ENCODE measurements around the gene SETBP1.

Gene SETBP1

GRCh38 chr18:44821924-44822323 is 141.2 kb downstream of the SETBP1 start:
- no peak for DNase-seq

- no peak for DNase-seq
Observed at GRCh38 chr18:44823286-44823685, 142.6 kb downstream of the SETBP1 start.

- no peak for DNase-seq
Observed at GRCh38 chr18:44823782-44824181, 143.1 kb downstream of the SETBP1 start.

- no peak for DNase-seq
Observed at GRCh38 chr18:44824884-44825283, 144.2 kb downstream of the SETBP1 start.

- peak; percentile 46 for DNase-seq
Observed at GRCh38 chr18:44826418-44827259, 146.0 kb downstream of the SETBP1 start.

GRCh38 chr18:44828080-44828479 is 147.4 kb downstream of the SETBP1 start:
- DNase-seq: no peak

- no peak for DNase-seq
Observed at GRCh38 chr18:44830581-44830980, 149.9 kb downstream of the SETBP1 start.

GRCh38 chr18:44833786-44834185 is 153.1 kb downstream of the SETBP1 start:
- no peak for DNase-seq

- no peak for DNase-seq
Observed at GRCh38 chr18:44834867-44835469, 154.3 kb downstream of the SETBP1 start.

GRCh38 chr18:44835703-44836102 is 155.0 kb downstream of the SETBP1 start:
- no peak for DNase-seq

GRCh38 chr18:44836263-44836662 is 155.6 kb downstream of the SETBP1 start:
- no peak for DNase-seq

- no peak for DNase-seq
Observed at GRCh38 chr18:44837482-44838180, 156.9 kb downstream of the SETBP1 start.

GRCh38 chr18:44838971-44839666 is 158.4 kb downstream of the SETBP1 start:
- no peak for DNase-seq

- DNase-seq: no peak
Observed at GRCh38 chr18:44840058-44840790, 159.5 kb downstream of the SETBP1 start.

GRCh38 chr18:44841221-44841620 is 160.5 kb downstream of the SETBP1 start:
- DNase-seq: no peak

GRCh38 chr18:44841752-44842587 is 161.3 kb downstream of the SETBP1 start:
- DNase-seq: peak; percentile 87

GRCh38 chr18:44842588-44843412 is 162.1 kb downstream of the SETBP1 start:
- no peak for DNase-seq

GRCh38 chr18:44844486-44844885 is 163.8 kb downstream of the SETBP1 start:
- no peak for DNase-seq

GRCh38 chr18:44846450-44846849 is 165.8 kb downstream of the SETBP1 start:
- DNase-seq: no peak

GRCh38 chr18:44848644-44849335 is 168.1 kb downstream of the SETBP1 start:
- DNase-seq: no peak
